Cardiac fibroblast (primary cell): ENCODE results near the gene HPSE2.

ENCODE experiments used
- DNase-seq, 2 donors: peaks; one replicate each; pipeline versions ENCODE4 v3.0.0 to v3.0.0-alpha.2; 2010; ENCODE audit warnings: low read depth in 2 of 2
- H3K4me3 ChIP-seq, 2 donors: replicated peaks in 1 of 2; 1 replicate in 1 of 2; 2 replicates in 1 of 2; pipeline ENCODE4 v1.5.1; 2011; ENCODE audit warnings: low read depth in 2 of 2, low read length in 2 of 2, mild to moderate bottlenecking in 2 of 2, moderate library complexity in 1 of 2
- CTCF ChIP-seq: IDR thresholded peaks from one replicate; pipeline ENCODE4 v1.5.1; 2011; ENCODE audit warnings: low read depth, mild to moderate bottlenecking, low read length, inconsistent platforms

HPSE2 gene

DNA sequence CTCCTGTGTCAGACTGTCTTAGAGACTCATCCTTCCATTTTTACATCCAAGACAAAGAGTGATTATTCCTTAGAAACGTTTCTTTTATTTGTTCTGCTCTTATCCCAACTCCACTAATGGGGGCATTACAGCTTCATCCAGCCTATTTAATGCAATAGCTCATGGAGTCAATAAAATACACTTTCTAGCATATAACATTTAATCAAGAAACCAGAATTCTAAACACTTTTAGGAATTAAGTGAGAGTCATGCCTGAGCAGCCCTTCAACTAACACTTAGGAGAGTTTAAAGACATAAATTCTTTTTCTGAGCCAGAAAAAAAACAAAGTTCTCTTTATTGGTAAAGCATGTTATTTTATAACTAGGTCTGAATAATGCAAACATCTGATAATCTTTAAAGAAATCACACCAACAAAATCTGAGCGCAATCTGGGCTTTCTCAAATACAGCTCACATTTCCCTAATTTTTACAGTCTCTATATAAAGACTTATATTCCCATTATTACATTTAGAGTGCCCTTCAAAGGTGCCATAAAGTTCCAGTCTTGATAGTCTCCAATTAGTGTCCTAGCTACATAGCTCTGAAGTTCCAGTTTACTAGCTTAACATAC is 427.3 kb downstream of the HPSE2 start:
- no peak for DNase-seq
- H3K4me3 ChIP-seq, result no peak overlapping the region
- no peak for TF ChIP-seq CTCF

DNA sequence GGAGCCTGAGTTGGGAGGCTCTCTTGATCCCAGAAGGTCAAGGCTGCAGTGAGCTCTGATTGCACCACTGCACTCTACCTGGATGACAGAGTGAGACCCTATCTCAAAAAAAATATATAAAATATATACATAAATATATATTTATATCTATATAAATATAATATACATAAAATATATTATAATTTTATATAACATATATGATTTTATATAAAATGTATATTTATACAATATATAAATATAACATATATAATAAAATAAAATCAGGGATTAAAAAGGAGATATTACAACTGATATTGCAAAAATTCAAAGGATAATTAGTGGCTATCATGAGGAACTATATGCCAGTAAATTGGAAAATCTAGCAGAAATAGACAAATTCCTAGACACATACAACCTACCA is 435.4 kb downstream of the HPSE2 start:
- H3K4me3 ChIP-seq, result no peak overlapping the region
- DNase-seq, result no peak
- TF ChIP-seq CTCF, result no peak

DNA sequence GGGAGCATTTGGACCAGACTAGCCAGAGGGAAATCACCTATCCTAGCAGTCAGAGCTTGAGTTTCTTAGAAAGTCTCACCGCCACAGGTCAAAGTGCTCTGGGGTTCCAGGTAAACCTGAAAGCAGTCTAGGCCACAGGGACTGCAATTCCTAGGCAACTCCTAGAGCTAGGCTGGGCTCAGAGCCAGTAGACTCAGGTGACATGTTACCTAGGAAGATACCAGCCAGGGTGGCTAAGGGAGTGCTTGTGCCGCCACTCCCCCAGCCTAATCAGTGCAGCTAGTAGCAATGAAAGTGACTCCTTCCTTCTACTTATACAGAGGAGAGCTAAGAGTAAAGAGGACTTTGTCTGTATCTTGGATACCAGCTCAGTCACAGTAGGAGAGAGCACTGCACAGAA is 440.2 kb downstream of the HPSE2 start:
- no peak for TF ChIP-seq CTCF
- no peak overlapping the region for H3K4me3 ChIP-seq
- DNase-seq, result no peak

- DNase-seq, result peak; percentile 1 to 5
- no peak for TF ChIP-seq CTCF
- H3K4me3 ChIP-seq, result no peak overlapping the region
Observed at GRCh38 chr10:98790817-98791216, 444.8 kb downstream of the HPSE2 start.

DNA sequence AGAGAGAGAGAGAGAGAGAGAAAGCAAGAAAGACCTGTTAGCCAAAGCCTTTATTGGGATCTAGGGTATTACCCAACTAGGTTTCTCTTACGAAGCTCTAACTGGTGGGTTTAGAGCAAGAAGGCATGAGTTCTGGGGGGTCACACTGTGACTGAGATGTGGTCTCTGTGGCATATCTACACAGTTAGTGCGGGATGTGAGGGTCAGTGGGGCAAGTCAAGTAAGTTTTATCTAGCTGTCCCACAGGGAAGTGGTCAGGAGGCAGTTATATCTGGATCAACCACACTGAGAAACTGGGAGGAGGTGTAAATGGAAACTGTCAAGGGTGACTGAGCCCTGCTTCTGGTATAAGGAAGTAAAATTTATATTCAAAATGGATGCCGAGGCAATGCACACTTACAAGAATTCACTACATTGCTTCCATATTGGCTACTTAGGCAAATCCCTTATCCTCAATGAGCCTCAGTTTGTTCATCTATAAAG is 457.3 kb downstream of the HPSE2 start:
- no peak overlapping the region for H3K4me3 ChIP-seq
- no peak for DNase-seq
- no peak for TF ChIP-seq CTCF

- TF ChIP-seq CTCF, result no peak
- no peak for DNase-seq
Observed at GRCh38 chr10:98758463-98758862, 477.2 kb downstream of the HPSE2 start.

GRCh38 chr10:98748298-98748697 is 487.4 kb downstream of the HPSE2 start:
- H3K4me3 ChIP-seq, result no peak overlapping the region
- DNase-seq, result peak; percentile 16 to 28
- TF ChIP-seq CTCF, result peak; percentile 8

More at GRCh38 chr10:98758463-98758862, 477.2 kb downstream of the HPSE2 start:
- H3K4me3 ChIP-seq, result no peak overlapping the region
